ENCODE data around the gene OR6C65. TPM values are rescaled to one million over a fixed set of nuclear protein-coding genes. Genes with fewer than 3 reads are reported as not detected.
"Not testable (repeated sequence)": the region's sequence is repeated elsewhere in the genome, so short reads cannot be mapped to it uniquely, and the experiment has no call there.

Gene OR6C65
- total RNA-seq, 1 donor, result not detected

DNA sequence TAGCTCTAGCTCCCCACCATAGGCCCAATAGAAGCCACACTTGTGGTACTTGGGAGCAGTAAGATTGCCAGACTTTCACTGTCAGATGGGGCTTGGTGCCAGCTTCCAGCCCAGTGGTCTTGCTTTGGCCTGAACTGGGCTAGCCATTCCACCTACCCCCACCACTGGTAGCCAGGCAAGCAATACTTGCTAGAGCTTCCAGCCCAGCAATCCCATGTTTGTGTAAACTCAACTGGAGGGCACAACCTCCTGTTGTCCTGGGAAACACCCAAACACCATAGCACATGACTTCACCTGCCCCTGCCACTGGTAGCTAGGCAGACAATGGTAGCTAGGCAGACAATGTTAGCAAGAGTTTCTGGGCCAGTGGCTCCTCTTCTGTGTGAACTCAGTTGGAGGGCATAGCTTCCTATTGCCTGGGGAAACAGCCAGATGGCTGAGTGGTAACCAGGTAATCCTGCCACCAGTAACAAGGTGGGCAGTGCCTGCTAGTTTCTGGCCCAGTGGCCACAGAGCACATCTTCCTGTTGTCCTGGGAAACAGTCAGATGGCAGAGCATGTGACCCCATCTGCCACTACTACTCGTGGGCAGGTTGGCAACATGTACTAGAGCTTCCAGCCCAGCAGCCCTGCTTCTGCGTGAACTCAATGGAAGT lies 20.1 kb downstream of the OR6C65 start:
- Histone ChIP-seq H3K4me1 (ENCODE audit: insufficient read depth, low read length) (no peaks in the 10 kb centered on the region), H3K27me3 (ENCODE audit: insufficient read depth, low read length) (peaks cover 46% of the 10 kb centered on the region), H3K9me3 (ENCODE audit: low read depth, low read length) (no peaks in the 10 kb centered on the region), H3K4me3 (ENCODE audit: low read length) (no peak overlapping the region)

DNA sequence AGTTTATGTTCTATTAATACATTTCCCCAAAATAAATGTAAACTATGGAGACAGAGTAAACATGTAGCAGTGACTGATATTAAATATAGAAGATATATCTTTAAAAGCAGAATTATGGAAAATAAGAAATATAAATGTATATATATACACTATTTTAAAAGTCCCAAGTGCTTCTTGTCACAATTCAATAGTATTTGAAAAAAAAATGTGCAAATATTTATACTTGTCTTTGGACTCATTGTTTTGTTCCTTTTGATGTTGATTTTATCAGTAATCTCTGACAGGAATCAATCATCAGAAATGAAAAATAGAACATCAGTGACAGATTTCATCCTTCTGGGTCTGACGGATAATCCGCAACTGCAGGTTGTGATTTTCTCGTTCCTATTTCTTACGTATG lies 25.6 kb downstream of the OR6C65 start, which contains the start of gene OR6C76:
Gene OR6C76 (plus strand): TSS at position 301 of the 400 bp plus-strand sequence. CDS start 0 bp downstream, at position 301.
- H3K4me3 ChIP-seq (ENCODE audit: low read length), result no peak within 1 kb of the TSS
- peaks cover 16% of the 10 kb centered on the region for H3K27me3 ChIP-seq (ENCODE audit: insufficient read depth, low read length)
- H3K9me3 ChIP-seq (ENCODE audit: low read depth, low read length), result no peaks in the 10 kb centered on the region
- no peaks in the 10 kb centered on the region for H3K4me1 ChIP-seq (ENCODE audit: insufficient read depth, low read length)

GRCh38 chr12:55428331-55429243 lies 28.3 kb downstream of the OR6C65 start:
- Histone ChIP-seq H3K9me3 (ENCODE audit: low read depth, low read length) (no peaks in the 10 kb centered on the region), H3K4me1 (ENCODE audit: insufficient read depth, low read length) (no peaks in the 10 kb centered on the region), H3K27me3 (ENCODE audit: insufficient read depth, low read length) (peaks cover 18% of the 10 kb centered on the region), H3K4me3 (ENCODE audit: low read length) (no peak overlapping the region)

DNA sequence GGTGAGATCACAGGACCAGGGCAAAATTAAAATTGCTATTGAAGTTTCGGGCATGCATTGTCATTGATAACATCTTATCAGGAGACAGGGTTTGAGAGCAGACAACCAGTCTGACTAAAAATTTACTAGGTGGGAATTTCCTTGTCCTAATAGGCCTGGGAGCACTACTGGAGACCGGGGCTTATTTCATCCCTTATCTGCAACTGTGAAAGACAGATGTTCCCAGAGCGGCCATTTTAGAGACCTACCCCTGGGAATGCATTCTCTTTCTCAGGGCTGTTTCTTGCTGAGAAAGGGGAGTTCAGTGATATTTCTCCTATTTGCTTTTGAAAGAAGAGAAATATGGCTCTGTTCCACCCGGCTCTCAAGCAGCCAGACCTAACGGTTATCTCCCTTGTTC lies 40.9 kb downstream of the OR6C65 start:
- H3K27me3 ChIP-seq (ENCODE audit: insufficient read depth, low read length); H3K9me3 ChIP-seq (ENCODE audit: low read depth, low read length); H3K4me3 ChIP-seq (ENCODE audit: low read length); H3K4me1 ChIP-seq (ENCODE audit: insufficient read depth, low read length): not testable (repeated sequence)

DNA sequence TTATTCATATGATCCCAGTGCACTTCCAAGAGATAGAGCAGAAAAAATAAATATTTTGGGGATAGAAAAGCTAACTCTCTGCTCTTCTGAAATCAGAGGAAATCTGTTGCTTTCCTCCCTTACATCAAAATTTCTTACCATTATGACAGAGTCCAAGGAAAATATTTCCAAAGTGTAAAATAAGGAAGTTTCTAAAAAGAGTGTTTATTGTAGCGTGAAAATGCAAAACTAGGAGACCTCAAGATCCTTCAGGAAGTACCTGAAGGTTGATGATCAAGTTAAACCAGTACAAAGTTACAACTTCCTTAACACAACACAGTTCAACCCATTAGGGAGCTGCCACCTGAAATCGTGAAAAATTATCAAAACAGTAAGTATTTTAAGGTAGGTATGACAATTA lies 43.4 kb downstream of the OR6C65 start, which contains the start of gene OR6C2:
Gene OR6C2 (plus strand): TSS at position 301 of the 400 bp plus-strand sequence. CDS start 8,138 bp downstream, outside the sequence.
- Histone ChIP-seq H3K9me3 (ENCODE audit: low read depth, low read length) (peaks cover 6% of the 10 kb centered on the region), H3K4me1 (ENCODE audit: insufficient read depth, low read length) (no peaks in the 10 kb centered on the region), H3K27me3 (ENCODE audit: insufficient read depth, low read length) (no peaks in the 10 kb centered on the region), H3K4me3 (ENCODE audit: low read length) (no peak within 1 kb of the TSS)

GRCh38 chr12:55445357-55445756 lies 45.0 kb downstream of the OR6C65 start:
- H3K4me1 ChIP-seq (ENCODE audit: insufficient read depth, low read length), result no peaks in the 10 kb centered on the region
- H3K4me3 ChIP-seq (ENCODE audit: low read length), result no peak overlapping the region

GRCh38 chr12:55446326-55446725 lies 46.0 kb downstream of the OR6C65 start:
- no peak overlapping the region for H3K4me3 ChIP-seq (ENCODE audit: low read length)
- no peaks in the 10 kb centered on the region for H3K4me1 ChIP-seq (ENCODE audit: insufficient read depth, low read length)
- H3K27me3 ChIP-seq (ENCODE audit: insufficient read depth, low read length), result peaks cover 9% of the 10 kb centered on the region
- no peaks in the 10 kb centered on the region for H3K9me3 ChIP-seq (ENCODE audit: low read depth, low read length)

More at GRCh38 chr12:55445357-55445756, 45.0 kb downstream of the OR6C65 start:
- Histone ChIP-seq H3K27me3 (ENCODE audit: insufficient read depth, low read length) (peaks cover 4% of the 10 kb centered on the region), H3K9me3 (ENCODE audit: low read depth, low read length) (peaks cover 1% of the 10 kb centered on the region)

DNA sequence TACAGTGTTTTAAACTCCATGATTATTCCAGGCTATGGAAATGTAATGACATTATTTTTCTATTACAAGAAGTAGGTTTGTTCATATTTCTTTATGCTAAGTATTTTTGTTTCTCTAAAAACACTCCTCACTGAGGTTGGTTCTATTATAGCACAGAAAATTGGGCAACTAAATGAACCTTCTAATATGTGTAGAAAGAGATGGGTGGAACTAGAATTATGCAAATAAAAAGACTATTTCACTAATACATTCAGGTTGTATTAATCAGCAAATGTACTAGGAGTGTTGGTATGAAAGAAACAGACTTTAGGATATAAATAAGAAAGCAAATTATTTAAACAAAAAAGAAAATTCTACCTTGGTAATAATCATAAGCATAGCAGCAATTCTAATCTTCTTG lies 48.5 kb downstream of the OR6C65 start:
- no peaks in the 10 kb centered on the region for H3K9me3 ChIP-seq (ENCODE audit: low read depth, low read length)

More for the DNA sequence above, 48.5 kb downstream of the OR6C65 start:
- H3K4me1 ChIP-seq (ENCODE audit: insufficient read depth, low read length), result no peaks in the 10 kb centered on the region
- H3K4me3 ChIP-seq (ENCODE audit: low read length), result no peak overlapping the region
- H3K27me3 ChIP-seq (ENCODE audit: insufficient read depth, low read length), result peaks cover 9% of the 10 kb centered on the region

Other genes starting within 250 kb of the OR6C65 start
- 0.42 TPM for gene OR10A7, start 179.5 kb upstream of the OR6C65 start, total RNA-seq
- not detected for gene OR6C74, start 155.9 kb upstream of the OR6C65 start, total RNA-seq
- gene OR6C6, start 104.0 kb upstream of the OR6C65 start, total RNA-seq, result not detected
- gene OR6C1, start 86.2 kb upstream of the OR6C65 start, total RNA-seq, result not detected
- not detected for gene OR6C3, start 69.8 kb upstream of the OR6C65 start, total RNA-seq
- under 0.01 TPM for gene OR6C75, start 37.6 kb upstream of the OR6C65 start, total RNA-seq
- gene OR6C76, start 25.7 kb downstream of the OR6C65 start, total RNA-seq, result not detected
- gene OR6C2, start 43.5 kb downstream of the OR6C65 start, total RNA-seq, result not detected
- gene OR6C70, start 69.6 kb downstream of the OR6C65 start, total RNA-seq, result not detected
- gene OR6C68, start 91.8 kb downstream of the OR6C65 start, total RNA-seq, result 0.42 TPM
- not detected for gene OR6C4, start 149.1 kb downstream of the OR6C65 start, total RNA-seq
- not detected for gene OR2AP1, start 171.9 kb downstream of the OR6C65 start, total RNA-seq
- not detected for gene OR10P1, start 236.4 kb downstream of the OR6C65 start, total RNA-seq

All from mononuclear cell (primary cell).